ENCODE results near the gene ZNF541. TPM values are rescaled to one million over a fixed set of nuclear protein-coding genes. Genes with fewer than 3 reads are reported as not detected.

The ZNF541 gene
- total RNA-seq, 1 experiment from 2014 or later: not detected

GRCh38 chr19:47531640-47532387 is 41.1 kb downstream of the ZNF541 start:
- Histone ChIP-seq H3K9ac (ENCODE audit: low read length) (no peak overlapping the region), H3K4me3 (ENCODE audit: low read length) (no peak overlapping the region), H3K79me2 (ENCODE audit: low read length) (no peaks in the 10 kb centered on the region), H3K4me2 (ENCODE audit: low read depth, low read length, poor library complexity, severe bottlenecking) (no peak overlapping the region), H2AFZ (ENCODE audit: low read length) (no peak overlapping the region), H4K20me1 (ENCODE audit: insufficient read depth, low read depth, low read length) (no peaks in the 10 kb centered on the region), H3K27me3 (ENCODE audit: low read length) (no peaks in the 10 kb centered on the region), H3K9me2 (replicated peaks; ENCODE audit: insufficient read depth, low read length) (no peaks in the 10 kb centered on the region), H3K36me3 (ENCODE audit: insufficient read depth, low read length) (no peaks in the 10 kb centered on the region), H3K4me1 (ENCODE audit: low read length) (no peaks in the 10 kb centered on the region), H3K27ac (ENCODE audit: low read length) (no peak overlapping the region), H3K9me3 (ENCODE audit: low read length) (no peaks in the 10 kb centered on the region)
- no peak for DNase-seq

- H3K4me2 ChIP-seq (ENCODE audit: low read depth, low read length, poor library complexity, severe bottlenecking): no peak overlapping the region
- H4K20me1 ChIP-seq (ENCODE audit: insufficient read depth, low read depth, low read length): no peaks in the 10 kb centered on the region
- H3K9me2 ChIP-seq (replicated peaks; ENCODE audit: insufficient read depth, low read length): no peaks in the 10 kb centered on the region
- no peaks in the 10 kb centered on the region for H3K36me3 ChIP-seq (ENCODE audit: insufficient read depth, low read length)
- no peak overlapping the region for H3K4me3 ChIP-seq (ENCODE audit: low read length)
- no peaks in the 10 kb centered on the region for H3K79me2 ChIP-seq (ENCODE audit: low read length)
- no peaks in the 10 kb centered on the region for H3K4me1 ChIP-seq (ENCODE audit: low read length)
- H2AFZ ChIP-seq (ENCODE audit: low read length): no peak overlapping the region
- H3K27me3 ChIP-seq (ENCODE audit: low read length): no peaks in the 10 kb centered on the region
- no peak overlapping the region for H3K27ac ChIP-seq (ENCODE audit: low read length)
- no peak for DNase-seq
- H3K9ac ChIP-seq (ENCODE audit: low read length): no peak overlapping the region
- no peaks in the 10 kb centered on the region for H3K9me3 ChIP-seq (ENCODE audit: low read length)
These were observed 43.8 kb downstream of the ZNF541 start for GRCh38 chr19:47529018-47529742.

GRCh38 chr19:47526798-47527197 is 46.1 kb downstream of the ZNF541 start:
- H3K27ac ChIP-seq (ENCODE audit: low read length): no peak overlapping the region
- DNase-seq: no peak
- no peak overlapping the region for H2AFZ ChIP-seq (ENCODE audit: low read length)

GRCh38 chr19:47523473-47523872 is 49.5 kb downstream of the ZNF541 start:
- H3K9me3 ChIP-seq (ENCODE audit: low read length): no peaks in the 10 kb centered on the region
- no peak overlapping the region for H3K27ac ChIP-seq (ENCODE audit: low read length)
- H4K20me1 ChIP-seq (ENCODE audit: insufficient read depth, low read depth, low read length): no peaks in the 10 kb centered on the region
- no peaks in the 10 kb centered on the region for H3K79me2 ChIP-seq (ENCODE audit: low read length)
- no peak for DNase-seq
- H3K4me3 ChIP-seq (ENCODE audit: low read length): no peak overlapping the region
- H3K36me3 ChIP-seq (ENCODE audit: insufficient read depth, low read length): no peaks in the 10 kb centered on the region
- H3K4me2 ChIP-seq (ENCODE audit: low read depth, low read length, poor library complexity, severe bottlenecking): no peak overlapping the region
- no peaks in the 10 kb centered on the region for H3K4me1 ChIP-seq (ENCODE audit: low read length)
- H2AFZ ChIP-seq (ENCODE audit: low read length): no peak overlapping the region
- no peaks in the 10 kb centered on the region for H3K27me3 ChIP-seq (ENCODE audit: low read length)
- no peaks in the 10 kb centered on the region for H3K9me2 ChIP-seq (replicated peaks; ENCODE audit: insufficient read depth, low read length)
- H3K9ac ChIP-seq (ENCODE audit: low read length): no peak overlapping the region

More at GRCh38 chr19:47526798-47527197, 46.1 kb downstream of the ZNF541 start:
- no peak overlapping the region for H3K4me3 ChIP-seq (ENCODE audit: low read length)
- H3K9me3 ChIP-seq (ENCODE audit: low read length): no peaks in the 10 kb centered on the region
- no peaks in the 10 kb centered on the region for H3K9me2 ChIP-seq (replicated peaks; ENCODE audit: insufficient read depth, low read length)
- H3K79me2 ChIP-seq (ENCODE audit: low read length): no peaks in the 10 kb centered on the region
- H4K20me1 ChIP-seq (ENCODE audit: insufficient read depth, low read depth, low read length): no peaks in the 10 kb centered on the region
- no peak overlapping the region for H3K4me2 ChIP-seq (ENCODE audit: low read depth, low read length, poor library complexity, severe bottlenecking)
- no peaks in the 10 kb centered on the region for H3K36me3 ChIP-seq (ENCODE audit: insufficient read depth, low read length)
- H3K9ac ChIP-seq (ENCODE audit: low read length): no peak overlapping the region
- H3K4me1 ChIP-seq (ENCODE audit: low read length): no peaks in the 10 kb centered on the region
- no peaks in the 10 kb centered on the region for H3K27me3 ChIP-seq (ENCODE audit: low read length)

Small RNA genes within 50 kb of the gene (small RNA-seq; reads per million reads assigned to genes)
- not detected for gene RN7SL322P

Other genes starting within 250 kb of the ZNF541 start
- gene C5AR2, start 241.0 kb downstream of the ZNF541 start, total RNA-seq (2014; rRNA removed; shearing (Covaris generic); ENCODE audit: low replicate concordance): 1.1 TPM in 1 of 2 replicates, not detected in the other
- 17.4 and 41.5 TPM in 2 replicates for gene DHX34, start 223.8 kb downstream of the ZNF541 start, total RNA-seq (2014; rRNA removed; shearing (Covaris generic); ENCODE audit: low replicate concordance)
- gene MEIS3, start 153.6 kb downstream of the ZNF541 start, total RNA-seq (2014; rRNA removed; shearing (Covaris generic); ENCODE audit: low replicate concordance): 3.3 and 11.2 TPM in 2 replicates
- gene SLC8A2, start 101.3 kb downstream of the ZNF541 start, total RNA-seq (2014; rRNA removed; shearing (Covaris generic); ENCODE audit: low replicate concordance): 0.22 TPM in 1 of 2 replicates, not detected in the other
- 6.2 and 11.1 TPM in 2 replicates for gene KPTN, start 88.9 kb downstream of the ZNF541 start, total RNA-seq (2014; rRNA removed; shearing (Covaris generic); ENCODE audit: low replicate concordance)
- gene NAPA, start 58.1 kb downstream of the ZNF541 start, total RNA-seq (2014; rRNA removed; shearing (Covaris generic); ENCODE audit: low replicate concordance): 60.8 and 88.9 TPM in 2 replicates
- 1.0 and 1.8 TPM in 2 replicates for gene BICRA, start 36.0 kb upstream of the ZNF541 start, total RNA-seq (2014; rRNA removed; shearing (Covaris generic); ENCODE audit: low replicate concordance)
- gene EHD2, start 140.3 kb upstream of the ZNF541 start, total RNA-seq (2014; rRNA removed; shearing (Covaris generic); ENCODE audit: low replicate concordance): not detected in 2 replicates
- gene NOP53, start 172.4 kb upstream of the ZNF541 start, total RNA-seq (2014; rRNA removed; shearing (Covaris generic); ENCODE audit: low replicate concordance): 145 and 293 TPM in 2 replicates
- 3.5 and 4.1 TPM in 2 replicates for gene SELENOW, start 205.6 kb upstream of the ZNF541 start, total RNA-seq (2014; rRNA removed; shearing (Covaris generic); ENCODE audit: low replicate concordance)
- gene TPRX1, start 231.4 kb upstream of the ZNF541 start, total RNA-seq (2014; rRNA removed; shearing (Covaris generic); ENCODE audit: low replicate concordance): not detected in 2 replicates
- gene CRX, start 248.8 kb upstream of the ZNF541 start, total RNA-seq (2014; rRNA removed; shearing (Covaris generic); ENCODE audit: low replicate concordance): not detected in 2 replicates

Measured in Karpas-422 (cell line).